Activated B cell treated with CpG ODN at 0.5 μM for 24 hours (primary cell): Measurements from ENCODE around the gene FAM53B. TPM values are rescaled to one million over a fixed set of nuclear protein-coding genes. Genes with fewer than 3 reads are reported as not detected.

Experiments
- ATAC-seq: fragments of 200-7000 bp; cut with Tn5 transposase; one replicate; pipeline ENCODE4 v1.10.0; 2021; ENCODE audit warnings: low read depth, mild to moderate bottlenecking, moderate library complexity
- CTCF ChIA-PET: fragments of 350-600 bp; sonication (Branson Sonifier 250); formaldehyde crosslinking; loops from one replicate; lab custom pipeline; 2021; ENCODE audit warnings: antibody characterized with exemption; lab: Charles Lee
- POLR2A ChIA-PET: fragments of 350-600 bp; sonication (Branson Sonifier 250); formaldehyde crosslinking; loops from one replicate; lab custom pipeline; 2021; ENCODE audit warnings: antibody characterized with exemption; lab: Charles Lee
- DNase-seq: peaks from one replicate; pipeline ENCODE4 v3.0.0; 2022
- H3K27ac Mint-ChIP-seq: one replicate; pipeline ENCODE4 v1.8.0; 2020; ENCODE audit warnings: mixed read lengths
- H3K27me3 Mint-ChIP-seq: one replicate; pipeline ENCODE4 v1.8.0; 2021; ENCODE audit warnings: mixed read lengths
- H3K36me3 Mint-ChIP-seq: one replicate; pipeline ENCODE4 v1.8.0; 2021; ENCODE audit warnings: low read depth, mixed read lengths
- H3K4me1 Mint-ChIP-seq: one replicate; pipeline ENCODE4 v1.8.0; 2021; ENCODE audit warnings: mixed read lengths
- H3K4me3 Mint-ChIP-seq: one replicate; pipeline ENCODE4 v1.8.0; 2020; ENCODE audit warnings: mild to moderate bottlenecking, mixed read lengths
- H3K9me3 Mint-ChIP-seq: one replicate; pipeline ENCODE4 v1.8.0; 2020; ENCODE audit warnings: mixed read lengths
- intact Hi-C: fragments of 100-400 bp; cut with micrococcal nuclease; formaldehyde crosslinking; loops from one replicate; pipeline ENCODE4 v1.15.1; 2024
- total RNA-seq: library from RNA; stranded (reverse); gene quantifications from 2 replicates; pipeline ENCODE4 v1.2.3, GENCODE V29; 2022
- TF ChIP-seq, protein P1 (sequence below): fragments of 200-600 bp; IDR thresholded peaks from one replicate; pipeline ENCODE4 v1.8.0; 2022; ENCODE audit warnings: antibody characterized with exemption, mild to moderate bottlenecking

FAM53B gene
- total RNA-seq, 1 donor from 2014 or later = 73.9 TPM

DNA sequence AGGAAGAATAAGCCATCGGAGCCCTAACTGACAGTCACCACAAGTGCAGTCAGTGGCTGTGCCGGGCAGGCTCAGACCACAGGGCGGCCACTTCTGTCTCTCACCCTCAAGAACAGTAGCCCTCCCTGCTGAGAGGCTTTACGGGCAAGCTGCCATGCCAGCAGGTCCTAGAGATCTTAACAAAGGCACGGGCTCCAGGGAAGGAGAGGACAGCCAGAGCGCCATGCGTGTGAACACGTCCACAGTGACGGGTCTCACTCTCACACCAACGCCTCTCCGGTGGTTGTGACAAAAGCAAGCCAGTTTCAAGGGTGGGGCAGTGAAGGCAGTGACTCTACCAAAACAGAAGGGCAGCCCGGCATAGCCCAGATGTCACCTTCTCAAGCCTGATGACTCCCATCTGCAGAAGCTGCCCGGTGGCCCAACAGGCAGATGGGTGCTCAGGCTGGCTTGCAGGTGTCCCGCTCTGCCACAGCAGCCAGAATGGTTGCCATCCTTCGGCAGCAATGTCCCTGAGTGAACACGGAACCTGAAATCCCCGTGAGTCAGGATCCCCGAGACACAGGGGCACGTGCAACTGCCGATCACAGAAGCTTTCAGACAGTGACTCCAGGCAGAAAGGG, 102.0 kb downstream of the FAM53B start:
- H3K4me1 Mint-ChIP-seq = peaks cover 100% of the 10 kb centered on the region
- ATAC-seq (no peak), DNase-seq (no peak)
- no peaks in the 10 kb centered on the region for H3K27me3 Mint-ChIP-seq
- TF ChIP-seq, protein P1, sequence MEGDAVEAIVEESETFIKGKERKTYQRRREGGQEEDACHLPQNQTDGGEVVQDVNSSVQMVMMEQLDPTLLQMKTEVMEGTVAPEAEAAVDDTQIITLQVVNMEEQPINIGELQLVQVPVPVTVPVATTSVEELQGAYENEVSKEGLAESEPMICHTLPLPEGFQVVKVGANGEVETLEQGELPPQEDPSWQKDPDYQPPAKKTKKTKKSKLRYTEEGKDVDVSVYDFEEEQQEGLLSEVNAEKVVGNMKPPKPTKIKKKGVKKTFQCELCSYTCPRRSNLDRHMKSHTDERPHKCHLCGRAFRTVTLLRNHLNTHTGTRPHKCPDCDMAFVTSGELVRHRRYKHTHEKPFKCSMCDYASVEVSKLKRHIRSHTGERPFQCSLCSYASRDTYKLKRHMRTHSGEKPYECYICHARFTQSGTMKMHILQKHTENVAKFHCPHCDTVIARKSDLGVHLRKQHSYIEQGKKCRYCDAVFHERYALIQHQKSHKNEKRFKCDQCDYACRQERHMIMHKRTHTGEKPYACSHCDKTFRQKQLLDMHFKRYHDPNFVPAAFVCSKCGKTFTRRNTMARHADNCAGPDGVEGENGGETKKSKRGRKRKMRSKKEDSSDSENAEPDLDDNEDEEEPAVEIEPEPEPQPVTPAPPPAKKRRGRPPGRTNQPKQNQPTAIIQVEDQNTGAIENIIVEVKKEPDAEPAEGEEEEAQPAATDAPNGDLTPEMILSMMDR = no peak
- H3K4me3 Mint-ChIP-seq = peak overlapping the region; percentile 74
- peaks cover 36% of the 10 kb centered on the region for H3K36me3 Mint-ChIP-seq
- peak overlapping the region; percentile 94 for H3K27ac Mint-ChIP-seq
- intact Hi-C loops = loop anchor here (1.0 kb wide), 1 partner anchor 12 kb away; no protein-coding TSS in a partner anchor
- CTCF ChIA-PET = interaction anchor here (0.7 to 3.5 kb wide), 3 partner anchors 22 to 99 kb away, joined by 3 to 16 read pairs (median 10); no protein-coding TSS in a partner anchor
- H3K9me3 Mint-ChIP-seq = no peaks in the 10 kb centered on the region
- POLR2A ChIA-PET = interaction anchor here (0.7 to 6.1 kb wide), 15 partner anchors 8 to 103 kb away, joined by 3 to 39 read pairs (median 6); no protein-coding TSS in a partner anchor

DNA sequence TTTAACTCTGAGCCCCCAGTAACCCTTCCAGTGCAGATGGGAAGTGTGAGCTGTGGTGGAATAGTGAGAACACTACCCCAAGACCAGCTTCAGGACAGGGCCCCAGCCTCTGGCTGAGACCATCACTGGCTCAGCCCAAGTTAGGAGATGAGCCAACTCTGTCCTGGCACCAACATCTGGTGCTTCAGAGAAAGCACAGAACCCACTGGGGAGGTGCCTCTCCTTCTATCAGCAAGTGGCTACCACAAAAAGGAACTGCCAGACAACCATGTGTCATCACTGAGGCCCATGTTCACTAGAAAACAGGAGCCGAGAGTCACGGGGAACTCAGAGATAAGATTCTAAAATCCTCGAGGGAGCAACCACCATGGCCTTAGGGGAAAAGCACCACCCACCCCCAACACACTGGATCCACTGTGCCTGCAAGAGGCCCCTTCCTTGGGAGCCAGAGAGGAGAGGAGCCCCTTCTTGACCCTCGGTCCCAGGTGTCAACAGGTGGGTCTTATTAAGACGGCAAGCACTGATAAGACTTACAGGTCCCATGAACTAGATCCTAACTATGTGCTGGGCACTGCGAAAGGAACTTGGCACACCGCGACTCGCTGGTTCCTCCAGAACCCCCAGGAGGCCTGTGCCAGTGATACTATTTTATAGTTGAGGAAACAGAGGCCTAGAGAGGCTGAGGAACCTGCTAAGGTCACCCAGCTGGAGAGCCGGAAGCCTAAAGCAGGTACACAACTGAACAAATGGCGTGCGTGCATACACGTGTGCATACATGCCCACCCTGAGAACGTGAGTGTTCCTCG, 102.7 kb downstream of the FAM53B start:
- Mint-ChIP-seq H3K27me3 (no peaks in the 10 kb centered on the region), H3K36me3 (peaks cover 38% of the 10 kb centered on the region), H3K27ac (peak overlapping the region; percentile 94), H3K9me3 (no peaks in the 10 kb centered on the region), H3K4me3 (peak overlapping the region; percentile 74), H3K4me1 (peaks cover 100% of the 10 kb centered on the region)
- ChIA-PET CTCF (interaction anchor here (2.2 to 3.5 kb wide), 2 partner anchors 77 to 100 kb away, joined by 10 to 16 read pairs; no protein-coding TSS in a partner anchor), POLR2A (interaction anchor here (0.7 to 6.1 kb wide), 17 partner anchors 9 to 107 kb away, joined by 3 to 39 read pairs (median 6); no protein-coding TSS in a partner anchor)
- TF ChIP-seq, protein P1 = no peak
- no peak for DNase-seq
- ATAC-seq = peak; percentile 81
- intact Hi-C loops = loop anchor here (1.0 to 2.0 kb wide), 9 partner anchors 10 to 107 kb away; no protein-coding TSS in a partner anchor

DNA sequence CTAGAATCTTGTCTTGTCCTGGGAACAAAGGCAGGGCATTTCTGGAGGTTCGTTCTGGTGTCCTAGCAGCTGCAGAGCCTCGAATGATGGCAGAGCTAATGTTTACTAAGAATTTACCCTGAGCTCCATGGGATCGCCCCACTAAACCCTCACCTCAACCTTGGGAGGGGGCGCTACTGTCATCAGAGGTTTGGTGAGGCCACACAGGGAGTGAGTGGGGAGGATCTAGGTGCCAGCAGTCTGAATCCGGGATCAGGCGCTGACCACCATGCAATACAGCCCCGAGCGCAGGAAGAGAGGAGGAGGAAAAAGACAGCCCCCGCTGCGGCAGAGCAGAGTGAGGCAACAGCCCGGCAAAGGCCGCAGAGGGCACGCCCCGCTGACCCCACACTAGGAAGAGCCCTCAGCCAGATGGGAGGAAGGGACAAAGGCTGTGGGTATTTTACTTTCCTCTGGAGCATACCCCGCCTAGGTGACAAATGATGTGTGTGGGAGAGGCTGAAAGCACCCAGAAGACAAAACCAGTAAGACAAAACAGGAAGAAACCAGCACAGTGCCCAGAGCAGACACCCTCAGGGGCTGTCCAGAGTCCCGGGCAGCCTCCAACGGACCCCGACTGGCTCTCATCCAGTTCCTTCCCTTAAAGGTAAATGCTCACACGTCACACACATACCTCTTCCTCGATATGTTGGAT, 103.5 kb downstream of the FAM53B start:
- Mint-ChIP-seq H3K9me3 (no peaks in the 10 kb centered on the region), H3K36me3 (peaks cover 43% of the 10 kb centered on the region), H3K27me3 (no peaks in the 10 kb centered on the region), H3K4me1 (peaks cover 99% of the 10 kb centered on the region), H3K4me3 (peak overlapping the region; percentile 74), H3K27ac (peak overlapping the region; percentile 94)
- ATAC-seq (peak; percentile 50), DNase-seq (no peak)
- POLR2A ChIA-PET = interaction anchor here (0.6 to 6.1 kb wide), 12 partner anchors 10 to 106 kb away, joined by 3 to 39 read pairs (median 8); no protein-coding TSS in a partner anchor
- intact Hi-C loops = loop anchor here (1.0 to 2.0 kb wide), 8 partner anchors 11 to 106 kb away; no protein-coding TSS in a partner anchor
- CTCF ChIA-PET = interaction anchor here (1.6 to 3.5 kb wide), 2 partner anchors 78 to 108 kb away, joined by 3 to 16 read pairs; no protein-coding TSS in a partner anchor
- TF ChIP-seq, protein P1 = no peak

DNA sequence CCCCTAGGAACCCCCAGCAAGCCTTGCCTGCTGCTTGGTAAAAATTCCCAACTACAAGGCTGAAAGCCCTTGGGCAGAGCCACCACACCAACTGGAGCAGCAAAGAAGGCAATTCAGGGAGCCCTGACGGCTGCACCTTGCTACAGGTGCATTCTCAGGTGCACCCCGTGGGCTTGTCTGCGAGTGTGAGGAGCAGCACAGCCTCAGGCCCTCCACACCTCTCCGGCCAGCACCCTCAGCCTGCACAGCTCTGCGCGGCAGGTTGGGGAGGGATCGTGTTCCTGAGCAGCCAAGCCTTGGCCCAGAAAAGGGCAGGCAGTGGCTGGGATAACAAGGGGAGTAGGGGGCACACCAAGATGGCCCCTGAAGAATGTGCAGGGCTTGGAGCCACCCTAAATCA, 104.1 kb downstream of the FAM53B start:
- ATAC-seq = no peak

More for the DNA sequence above, 104.1 kb downstream of the FAM53B start:
- Mint-ChIP-seq H3K27ac (peak overlapping the region; percentile 94), H3K4me1 (peaks cover 99% of the 10 kb centered on the region), H3K9me3 (no peaks in the 10 kb centered on the region), H3K4me3 (no peak overlapping the region), H3K27me3 (no peaks in the 10 kb centered on the region), H3K36me3 (peaks cover 46% of the 10 kb centered on the region)
- no peak for DNase-seq
- ChIA-PET POLR2A (interaction anchor here (0.6 to 6.1 kb wide), 7 partner anchors 11 to 105 kb away, joined by 3 to 39 read pairs (median 9); no protein-coding TSS in a partner anchor), CTCF (interaction anchor here (1.6 kb wide), 1 partner anchor 108 kb away, joined by 3 read pairs; no protein-coding TSS in a partner anchor)
- intact Hi-C loops = loop anchor here (2.0 kb wide), 1 partner anchor 13 kb away; no protein-coding TSS in a partner anchor
- TF ChIP-seq, protein P1 = no peak
